ENCODE data around the gene MAP1LC3B. TPM values are rescaled to one million over a fixed set of nuclear protein-coding genes. Genes with fewer than 3 reads are reported as not detected.

Gene MAP1LC3B
- total and polyA plus RNA-seq, 5 experiments from 2014 or later, result 58.0 to 117 (median 89.9) TPM

- DNase-seq (no peak), ATAC-seq (no peak)
- no peaks in the 10 kb centered on the region for H3K27me3 Mint-ChIP-seq
- peak overlapping the region in 2 of 10 donors; percentile 22 to 69 for H3K27ac Mint-ChIP-seq
- no peaks in the 10 kb centered on the region for H3K9me3 Mint-ChIP-seq
- H3K4me3 Mint-ChIP-seq, result no peak overlapping the region
- peaks cover 0 to 2% (median 0%) of the 10 kb centered on the region in 4 donors for H3K4me1 Mint-ChIP-seq
- peaks cover 0 to 83% (median 23%) of the 10 kb centered on the region in 3 donors for H3K36me3 Mint-ChIP-seq
- POLR2A ChIA-PET, result no interaction called here
Measured at GRCh38 chr16:87406495-87407088, 14.5 kb downstream of the MAP1LC3B start.

- Mint-ChIP-seq H3K36me3 (peaks cover 0 to 83% (median 24%) of the 10 kb centered on the region in 3 donors), H3K27me3 (no peaks in the 10 kb centered on the region), H3K4me1 (peaks cover 0 to 3% (median 0%) of the 10 kb centered on the region in 4 donors), H3K9me3 (no peaks in the 10 kb centered on the region), H3K4me3 (no peak overlapping the region), H3K27ac (peak overlapping the region in 4 of 10 donors; percentile 33 to 65 (median 52))
- POLR2A ChIA-PET, result no interaction called here
- ATAC-seq (peak; percentile 29 to 39), DNase-seq (peak in 1 of 10 donors; percentile 55)
Measured at GRCh38 chr16:87407511-87408112, 15.5 kb downstream of the MAP1LC3B start.

DNA sequence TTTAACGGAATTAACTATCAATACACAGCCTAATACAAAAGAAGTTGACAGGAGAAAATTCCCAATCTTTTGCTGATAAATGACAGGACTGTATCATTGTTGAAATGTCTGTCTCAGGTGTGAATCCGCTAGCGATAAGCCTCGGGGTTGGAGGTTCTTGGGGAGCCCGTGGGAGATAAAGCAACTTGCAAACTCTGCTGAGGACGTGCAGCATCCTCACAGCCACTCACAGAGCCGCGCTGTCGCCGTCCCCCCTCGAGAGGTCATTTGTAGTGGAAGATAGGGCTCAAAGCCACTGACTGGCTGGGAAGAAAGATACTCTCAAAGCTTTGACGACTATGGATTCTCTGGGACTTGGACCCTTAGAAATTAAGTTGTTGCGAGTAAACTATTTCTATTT lies 17.0 kb downstream of the MAP1LC3B start:
- Mint-ChIP-seq H3K27ac (peak overlapping the region in 1 of 10 donors; percentile 56), H3K9me3 (no peaks in the 10 kb centered on the region), H3K27me3 (no peaks in the 10 kb centered on the region), H3K36me3 (peaks cover 0 to 78% (median 16%) of the 10 kb centered on the region in 3 donors), H3K4me3 (no peak overlapping the region), H3K4me1 (peaks cover 0 to 3% (median 0%) of the 10 kb centered on the region in 4 donors)
- no peak for DNase-seq
- ATAC-seq, result no peak
- POLR2A ChIA-PET, result no interaction called here

DNA sequence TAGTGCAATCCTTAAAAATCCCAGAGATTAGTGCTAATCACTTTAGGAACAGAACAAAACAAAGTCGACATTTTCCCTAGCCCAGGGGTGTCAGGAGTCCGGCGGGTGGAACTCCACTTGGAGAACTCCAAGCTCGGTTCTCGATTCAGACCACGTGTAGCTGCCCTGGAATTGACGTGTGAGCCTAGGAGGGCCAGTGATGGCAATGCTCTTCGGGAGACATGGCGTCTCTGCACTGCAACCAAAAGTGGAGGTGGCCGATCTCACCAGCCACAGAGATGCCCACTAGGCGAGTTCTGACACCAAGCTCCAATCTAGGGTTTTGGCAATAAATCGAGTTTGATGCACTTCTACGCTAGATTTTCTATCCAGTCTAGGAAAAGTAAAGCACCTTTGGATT lies 17.6 kb downstream of the MAP1LC3B start:
- no peak for ATAC-seq
- no peak overlapping the region for H3K4me3 Mint-ChIP-seq
- POLR2A ChIA-PET, result no interaction called here
- no peak overlapping the region for H3K27ac Mint-ChIP-seq
- no peaks in the 10 kb centered on the region for H3K9me3 Mint-ChIP-seq
- no peaks in the 10 kb centered on the region for H3K27me3 Mint-ChIP-seq
- DNase-seq, result peak in 1 of 10 donors; percentile 34
- H3K36me3 Mint-ChIP-seq, result peaks cover 0 to 77% (median 16%) of the 10 kb centered on the region in 3 donors
- peaks cover 0 to 3% (median 0%) of the 10 kb centered on the region in 4 donors for H3K4me1 Mint-ChIP-seq

DNA sequence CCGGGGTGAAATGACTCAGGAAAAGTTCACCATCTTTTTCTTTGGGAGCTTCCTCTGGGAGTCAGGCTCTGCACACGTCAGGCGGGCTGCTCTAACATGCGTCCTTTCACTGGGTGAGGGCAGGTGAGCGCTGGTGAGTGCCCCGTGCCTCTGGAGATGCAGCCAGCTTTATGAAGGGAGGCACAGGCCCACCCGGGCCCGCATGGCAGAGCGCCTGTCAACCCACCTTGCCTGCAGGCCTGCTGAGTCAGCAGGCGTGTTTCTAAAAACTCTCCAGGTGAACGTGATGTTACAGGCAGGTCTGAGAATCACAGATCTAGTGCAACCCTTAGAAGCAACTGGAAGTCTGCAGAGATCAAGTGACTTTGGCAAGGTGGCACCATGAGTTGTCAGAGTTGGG lies 18.4 kb downstream of the MAP1LC3B start:
- H3K4me1 Mint-ChIP-seq, result peaks cover 0 to 3% (median 0%) of the 10 kb centered on the region in 4 donors
- peaks cover 0 to 76% (median 14%) of the 10 kb centered on the region in 3 donors for H3K36me3 Mint-ChIP-seq
- peak overlapping the region in 3 of 10 donors; percentile 47 to 59 (median 52) for H3K27ac Mint-ChIP-seq
- ATAC-seq (no peak), DNase-seq (peak in 1 of 10 donors; percentile 26)
- peak overlapping the region in 1 of 10 donors; percentile 24 for H3K4me3 Mint-ChIP-seq
- no peaks in the 10 kb centered on the region for H3K27me3 Mint-ChIP-seq
- no peaks in the 10 kb centered on the region for H3K9me3 Mint-ChIP-seq
- POLR2A ChIA-PET, result no interaction called here

GRCh38 chr16:87410968-87411367 lies 18.8 kb downstream of the MAP1LC3B start:
- Mint-ChIP-seq H3K27ac (peak overlapping the region in 3 of 10 donors; percentile 47 to 59 (median 52)), H3K27me3 (no peaks in the 10 kb centered on the region), H3K4me1 (peaks cover 0 to 3% (median 0%) of the 10 kb centered on the region in 4 donors), H3K4me3 (peak overlapping the region in 1 of 10 donors; percentile 24), H3K9me3 (no peaks in the 10 kb centered on the region), H3K36me3 (peaks cover 0 to 76% (median 11%) of the 10 kb centered on the region in 3 donors)
- ATAC-seq (no peak), DNase-seq (peak in 1 of 10 donors; percentile 28)
- POLR2A ChIA-PET, result no interaction called here

GRCh38 chr16:87411375-87412271 lies 19.5 kb downstream of the MAP1LC3B start:
- H3K9me3 Mint-ChIP-seq, result no peaks in the 10 kb centered on the region
- H3K27ac Mint-ChIP-seq, result peak overlapping the region in 1 of 10 donors; percentile 28
- DNase-seq (peak in 1 of 10 donors; percentile 36), ATAC-seq (no peak)
- peaks cover 0 to 76% (median 10%) of the 10 kb centered on the region in 3 donors for H3K36me3 Mint-ChIP-seq
- POLR2A ChIA-PET, result no interaction called here
- H3K27me3 Mint-ChIP-seq, result no peaks in the 10 kb centered on the region
- peaks cover 0 to 3% (median 0%) of the 10 kb centered on the region in 4 donors for H3K4me1 Mint-ChIP-seq
- no peak overlapping the region for H3K4me3 Mint-ChIP-seq

DNA sequence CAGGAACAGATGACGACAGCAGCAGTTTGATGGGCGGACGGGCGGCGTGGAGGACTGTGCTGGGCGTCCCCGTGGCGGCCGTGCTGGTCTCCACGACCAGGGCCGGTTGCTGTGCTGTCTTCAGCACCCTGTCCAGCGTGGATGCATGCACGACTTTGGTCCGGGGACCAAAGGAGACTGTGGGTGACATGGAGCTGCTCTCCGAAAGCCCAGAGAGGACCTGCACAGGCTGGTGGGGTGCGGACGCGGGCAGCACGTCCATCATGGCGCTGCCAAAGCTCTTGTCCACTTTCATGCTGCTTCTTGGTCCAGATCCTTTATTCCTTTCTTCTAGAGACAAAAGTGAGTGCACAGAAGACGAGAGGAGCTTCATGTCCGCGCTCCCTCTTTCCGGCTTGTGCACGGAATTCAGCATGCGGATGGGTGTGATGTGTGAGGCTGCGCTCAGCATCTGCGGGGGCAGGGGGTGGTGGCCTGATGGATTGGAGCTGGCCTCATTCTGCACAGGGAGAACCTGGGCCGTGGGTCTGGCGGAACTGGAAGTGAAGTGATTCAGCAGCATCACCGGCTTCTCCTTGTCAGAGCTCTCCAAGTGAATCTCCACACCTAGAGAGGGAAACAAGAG lies 20.3 kb downstream of the MAP1LC3B start:
- ATAC-seq (no peak), DNase-seq (peak in 1 of 10 donors; percentile 36)
- no peak overlapping the region for H3K4me3 Mint-ChIP-seq
- POLR2A ChIA-PET, result interaction anchor here (0.5 to 0.8 kb wide), 2 partner anchors 28 to 80 kb away, joined by 3 to 4 read pairs; partner anchors contain the start of gene FBXO31
- H3K36me3 Mint-ChIP-seq, result peaks cover 0 to 78% (median 9%) of the 10 kb centered on the region in 3 donors
- no peaks in the 10 kb centered on the region for H3K27me3 Mint-ChIP-seq
- no peaks in the 10 kb centered on the region for H3K9me3 Mint-ChIP-seq
- H3K27ac Mint-ChIP-seq, result no peak overlapping the region
- peaks cover 0 to 3% (median 0%) of the 10 kb centered on the region in 4 donors for H3K4me1 Mint-ChIP-seq

DNA sequence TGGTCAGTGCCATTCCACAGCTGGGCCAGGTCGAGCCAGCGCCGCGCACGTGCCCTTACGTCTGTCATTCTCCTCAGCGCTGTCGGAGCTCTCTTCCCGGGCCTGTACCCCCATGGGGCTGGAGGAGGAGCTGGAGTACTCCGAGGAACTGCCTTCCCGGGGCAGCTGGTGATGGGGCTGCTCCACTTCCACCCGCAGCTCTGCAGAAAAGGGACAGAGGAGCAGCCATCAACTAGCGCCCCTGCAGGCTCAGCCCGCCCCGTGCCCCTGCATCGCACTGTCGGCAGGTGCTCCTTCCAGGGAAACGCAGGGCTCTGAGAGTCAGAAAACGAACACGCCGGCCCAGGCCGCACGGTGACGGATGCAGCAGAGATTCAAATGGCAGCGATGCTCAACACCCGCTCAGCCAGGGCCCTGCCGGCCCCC lies 20.9 kb downstream of the MAP1LC3B start:
- no peak overlapping the region for H3K27ac Mint-ChIP-seq
- H3K27me3 Mint-ChIP-seq, result no peaks in the 10 kb centered on the region
- H3K4me3 Mint-ChIP-seq, result no peak overlapping the region
- H3K9me3 Mint-ChIP-seq, result no peaks in the 10 kb centered on the region
- H3K4me1 Mint-ChIP-seq, result peaks cover 0 to 3% (median 0%) of the 10 kb centered on the region in 4 donors
- no peak for ATAC-seq
- peak in 1 of 10 donors; percentile 53 for DNase-seq
- POLR2A ChIA-PET, result interaction anchor here (0.5 to 0.8 kb wide), 2 partner anchors 29 to 80 kb away, joined by 3 to 4 read pairs; partner anchors contain the start of gene FBXO31
- H3K36me3 Mint-ChIP-seq, result peaks cover 0 to 78% (median 9%) of the 10 kb centered on the region in 3 donors

DNA sequence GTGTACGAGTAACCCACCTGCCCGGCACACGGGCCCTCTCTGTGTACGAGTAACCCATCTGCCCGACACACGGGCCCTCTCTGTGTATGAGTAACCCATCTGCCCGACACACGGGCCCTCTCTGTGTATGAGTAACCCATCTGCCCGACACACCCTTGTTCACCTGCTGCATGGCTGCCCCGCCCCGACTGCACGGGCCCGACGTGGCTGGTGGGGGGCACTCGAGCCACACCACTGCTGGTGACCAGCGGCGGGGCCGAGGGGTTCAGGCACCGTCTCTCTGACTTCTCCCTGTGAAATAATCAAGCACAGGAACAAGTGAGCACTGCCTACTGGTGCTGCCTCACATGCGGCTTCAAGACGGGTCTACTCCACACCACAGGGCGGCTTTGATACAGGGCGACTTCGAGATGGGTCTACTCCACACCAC lies 22.1 kb downstream of the MAP1LC3B start:
- Mint-ChIP-seq H3K4me1 (peaks cover 0 to 3% (median 0%) of the 10 kb centered on the region in 4 donors), H3K27ac (peak overlapping the region in 1 of 10 donors; percentile 48), H3K4me3 (no peak overlapping the region), H3K27me3 (no peaks in the 10 kb centered on the region), H3K9me3 (no peaks in the 10 kb centered on the region), H3K36me3 (peaks cover 0 to 75% (median 9%) of the 10 kb centered on the region in 3 donors)
- ATAC-seq (no peak), DNase-seq (peak in 1 of 10 donors; percentile 57)
- POLR2A ChIA-PET, result no interaction called here

- Mint-ChIP-seq H3K36me3 (peaks cover 0 to 73% (median 9%) of the 10 kb centered on the region in 3 donors), H3K27me3 (no peaks in the 10 kb centered on the region), H3K4me1 (peaks cover 0 to 3% (median 0%) of the 10 kb centered on the region in 4 donors), H3K4me3 (no peak overlapping the region), H3K9me3 (no peaks in the 10 kb centered on the region), H3K27ac (no peak overlapping the region)
- DNase-seq (peak in 1 of 10 donors; percentile 40), ATAC-seq (no peak)
- POLR2A ChIA-PET, result no interaction called here
Measured at GRCh38 chr16:87415441-87415840, 23.3 kb downstream of the MAP1LC3B start.
